WTC11 (cell line): ENCODE data around the gene GET4. TPM values are rescaled to one million over a fixed set of nuclear protein-coding genes. Genes with fewer than 3 reads are reported as not detected.

Experiments used
- ATAC-seq: fragments of 200-7000 bp; cut with Tn5 transposase; 2 replicates; pipeline ENCODE4 v1.10.0; 2021; ENCODE audit warnings: mild to moderate bottlenecking, moderate library complexity
- CTCF ChIA-PET: fragments of 300-600 bp; sonication (Branson Sonifier 250); formaldehyde crosslinking; loops from one replicate; lab custom pipeline; 2021; ENCODE audit warnings: antibody characterized with exemption; lab: Charles Lee
- POLR2A ChIA-PET: fragments of 350-600 bp; sonication (Branson Sonifier 250); formaldehyde crosslinking; loops from one replicate; lab custom pipeline; 2021; ENCODE audit warnings: antibody characterized with exemption; lab: Charles Lee
- DNase-seq: peaks from one replicate; pipeline ENCODE4 v3.0.0; 2021; ENCODE audit warnings: low spot score
- H3K27ac Mint-ChIP-seq: 2 replicates; pipeline ENCODE4 v1.8.0; 2021; ENCODE audit warnings: mixed read lengths
- H3K27me3 Mint-ChIP-seq: 2 replicates; pipeline ENCODE4 v1.8.0; 2021; ENCODE audit warnings: low read depth, mild to moderate bottlenecking, moderate library complexity, mixed read lengths
- H3K36me3 Mint-ChIP-seq: 2 replicates; pipeline ENCODE4 v1.8.0; 2021; ENCODE audit warnings: mixed read lengths
- H3K4me1 Mint-ChIP-seq: 2 replicates; pipeline ENCODE4 v1.8.0; 2022; ENCODE audit warnings: mixed read lengths
- H3K4me3 Mint-ChIP-seq: 2 replicates; pipeline ENCODE4 v1.8.0; 2021; ENCODE audit warnings: mild to moderate bottlenecking, moderate library complexity, mixed read lengths
- H3K9me3 Mint-ChIP-seq: 2 replicates; pipeline ENCODE4 v1.8.0; 2021; ENCODE audit warnings: mixed read lengths
- ATF6 ChIP-seq: sonication (generic); formaldehyde crosslinking; IDR thresholded peaks from 2 replicates; pipeline ENCODE4 v1.8.1; 2023; ENCODE audit warnings: mild to moderate bottlenecking, missing genetic modification reagents
- CREB1 ChIP-seq: sonication (generic); formaldehyde crosslinking; IDR thresholded peaks from 2 replicates; pipeline ENCODE4 v1.8.0; 2023; ENCODE audit warnings: mild to moderate bottlenecking, missing genetic modification reagents
- FOXJ3 ChIP-seq: sonication (generic); formaldehyde crosslinking; IDR thresholded peaks from 2 replicates; pipeline ENCODE4 v1.9.0; 2021; ENCODE audit warnings: missing genetic modification reagents, mild to moderate bottlenecking, borderline replicate concordance
- FOXK1 ChIP-seq: sonication (generic); formaldehyde crosslinking; IDR thresholded peaks from 2 replicates; pipeline ENCODE4 v1.8.0; 2022; ENCODE audit warnings: mild to moderate bottlenecking, moderate library complexity, missing genetic modification reagents
- GRHL2 ChIP-seq: fragments of 250-450 bp; sonication (Bioruptor Pico); IDR thresholded peaks from 2 replicates; pipeline ENCODE4 v1.8.0; 2022; ENCODE audit warnings: mild to moderate bottlenecking, moderate library complexity; ENCODE audit not compliant: insufficient replicate concordance, severe bottlenecking
- GTF2I ChIP-seq: fragments of 250-450 bp; sonication (Bioruptor Pico); conservative IDR thresholded peaks from 2 replicates; pipeline ENCODE4 v1.4.0; 2021; ENCODE audit warnings: mild to moderate bottlenecking
- MYBL2 ChIP-seq: sonication (generic); formaldehyde crosslinking; IDR thresholded peaks from 2 replicates; pipeline ENCODE4 v1.8.1; 2023; ENCODE audit warnings: mild to moderate bottlenecking, moderate library complexity, missing genetic modification reagents
- NFATC4 ChIP-seq: fragments of 250-450 bp; sonication (Bioruptor Pico); IDR thresholded peaks from 2 replicates; pipeline ENCODE4 v1.9.0; 2021; ENCODE audit warnings: mild to moderate bottlenecking
- NFYB ChIP-seq: sonication (generic); formaldehyde crosslinking; conservative IDR thresholded peaks from 2 replicates; pipeline ENCODE4 v1.8.0; 2022; ENCODE audit warnings: low read depth, missing genetic modification reagents
- NR2C2 ChIP-seq: sonication (generic); formaldehyde crosslinking; IDR thresholded peaks from 2 replicates; pipeline ENCODE4 v1.8.0; 2022; ENCODE audit warnings: mild to moderate bottlenecking, missing genetic modification reagents
- PRDM15 ChIP-seq: sonication (generic); formaldehyde crosslinking; IDR thresholded peaks from 2 replicates; pipeline ENCODE4 v1.8.0; 2022; ENCODE audit warnings: missing genetic modification reagents
- PREB ChIP-seq: sonication (generic); formaldehyde crosslinking; IDR thresholded peaks from 2 replicates; pipeline ENCODE4 v1.8.1; 2022; ENCODE audit warnings: mild to moderate bottlenecking, missing genetic modification reagents, moderate library complexity, borderline replicate concordance
- SMAD3 ChIP-seq: sonication (generic); formaldehyde crosslinking; IDR thresholded peaks from 2 replicates; pipeline ENCODE4 v1.8.0; 2022; ENCODE audit warnings: missing genetic modification reagents, mild to moderate bottlenecking, borderline replicate concordance
- TP53 ChIP-seq: sonication (generic); formaldehyde crosslinking; IDR thresholded peaks from 2 replicates; pipeline ENCODE4 v1.8.1; 2023; ENCODE audit warnings: mild to moderate bottlenecking, missing genetic modification reagents
- USF1 ChIP-seq: sonication (generic); formaldehyde crosslinking; IDR thresholded peaks from 2 replicates; pipeline ENCODE4 v1.8.0; 2022; ENCODE audit warnings: mild to moderate bottlenecking, missing genetic modification reagents
- ZNF423 ChIP-seq: fragments of 250-450 bp; sonication (Bioruptor Pico); IDR thresholded peaks from 2 replicates; pipeline ENCODE4 v2.1.2; 2022; ENCODE audit warnings: mild to moderate bottlenecking, moderate library complexity
- total RNA-seq: library from RNA; stranded (reverse); gene quantifications from 3 replicates; pipeline ENCODE4 v1.2.3, GENCODE V29; 2021

GET4 gene
- total RNA-seq, 1 experiment from 2014 or later, result 73.0 TPM

- TF ChIP-seq PREB, result no peak
Observed at GRCh38 chr7:927031-927671, 50.8 kb downstream of the GET4 start (continued).

- TF ChIP-seq PRDM15 (no peak), FOXK1 (no peak), NFYB (CRISPR knock-in tag) (no peak), CREB1 (CRISPR knock-in tag) (no peak), NFATC4 (no peak), GTF2I (no peak), ZNF423 (CRISPR knock-in tag) (no peak), FOXJ3 (CRISPR knock-in tag) (no peak), NR2C2 (CRISPR knock-in tag) (no peak), TP53 (CRISPR knock-in tag) (no peak), SMAD3 (CRISPR knock-in tag) (no peak)
- Mint-ChIP-seq H3K27ac (no peak overlapping the region), H3K27me3 (peaks cover 3% of the 10 kb centered on the region; the same call in 1 of the 2 replicates), H3K36me3 (no peaks in the 10 kb centered on the region), H3K9me3 (no peaks in the 10 kb centered on the region), H3K4me1 (no peaks in the 10 kb centered on the region), H3K4me3 (no peak overlapping the region)
- no peak for ATAC-seq
- POLR2A ChIA-PET, result no interaction called here
- peak; percentile 1 for DNase-seq
- CTCF ChIA-PET, result interaction anchor here (1.5 kb wide), 1 partner anchor 64 kb away, joined by 9 read pairs; no protein-coding TSS in a partner anchor
Observed at GRCh38 chr7:929311-929711, 53.0 kb downstream of the GET4 start.

GRCh38 chr7:930975-931758 lies 54.8 kb downstream of the GET4 start:
- DNase-seq (peak; percentile 6), ATAC-seq (no peak)
- no peak overlapping the region for H3K4me3 Mint-ChIP-seq
- H3K4me1 Mint-ChIP-seq, result no peaks in the 10 kb centered on the region
- TF ChIP-seq MYBL2 (CRISPR knock-in tag), result no peak
- no peak for TF ChIP-seq ATF6 (CRISPR knock-in tag)
- TF ChIP-seq USF1 (CRISPR knock-in tag), result no peak
- TF ChIP-seq NFYB (CRISPR knock-in tag), result no peak
- TF ChIP-seq GRHL2 (CRISPR knock-in tag), result no peak
- POLR2A ChIA-PET, result no interaction called here
- CTCF ChIA-PET, result interaction anchor here (0.7 to 1.2 kb wide), 3 partner anchors 23 to 62 kb away, joined by 3 to 4 read pairs (median 3); no protein-coding TSS in a partner anchor
- H3K27me3 Mint-ChIP-seq, result peaks cover 3% of the 10 kb centered on the region; the same call in 1 of the 2 replicates
- H3K9me3 Mint-ChIP-seq, result no peaks in the 10 kb centered on the region
- no peaks in the 10 kb centered on the region for H3K36me3 Mint-ChIP-seq
- H3K27ac Mint-ChIP-seq, result no peak overlapping the region
